Neural cell (in vitro differentiated cells): ENCODE measurements around the gene MAST4. TPM values are rescaled to one million over a fixed set of nuclear protein-coding genes. Genes with fewer than 3 reads are reported as not detected.

ENCODE experiments used
- H2AFZ ChIP-seq: fragments of 200-600, 300-800 bp; sonication (generic), shearing (Covaris generic); 2 replicates; pipeline ENCODE4 v1.6.0; 2014; ENCODE audit warnings: low read depth, mild to moderate bottlenecking, antibody characterized with exemption, low read length, moderate library complexity
- H3F3A ChIP-seq: fragments of 200-600 bp; shearing (Covaris generic); 2 replicates; pipeline ENCODE4 v1.6.1; 2016; ENCODE audit warnings: mild to moderate bottlenecking, moderate library complexity, mixed read lengths, antibody characterized with exemption, low read length; ENCODE audit not compliant: insufficient read depth, poor library complexity, severe bottlenecking
- H3K27ac ChIP-seq: fragments of 200-600, 300-800 bp; sonication (generic), shearing (Covaris generic); 2 replicates; pipeline ENCODE4 v1.5.1; 2014; ENCODE audit warnings: mild to moderate bottlenecking, low read length, moderate library complexity
- H3K27me3 ChIP-seq: fragments of 300-800, 200-600 bp; sonication (generic), shearing (Covaris generic); 2 replicates; pipeline ENCODE4 v1.6.0; 2014; ENCODE audit warnings: mild to moderate bottlenecking, low read depth, low read length, moderate library complexity; ENCODE audit not compliant: insufficient read depth
- H3K36me3 ChIP-seq: fragments of 300-800, 200-600 bp; sonication (generic), shearing (Covaris generic); 2 replicates; pipeline ENCODE4 v1.5.1; 2014; ENCODE audit warnings: mild to moderate bottlenecking, antibody characterized with exemption, low read length, moderate library complexity; ENCODE audit not compliant: insufficient read depth
- H3K4me2 ChIP-seq: fragments of 300-800, 200-600 bp; sonication (generic), shearing (Covaris generic); 2 replicates; pipeline ENCODE4 v1.6.0; 2014; ENCODE audit warnings: mild to moderate bottlenecking, low read length
- H3K4me3 ChIP-seq: fragments of 300-800, 200-600 bp; sonication (generic), shearing (Covaris generic); 2 replicates; pipeline ENCODE4 v1.5.1; 2014; ENCODE audit warnings: mild to moderate bottlenecking, low read length, moderate library complexity
- H3K79me2 ChIP-seq: fragments of 200-600 bp; shearing (Covaris generic); replicated peaks from 2 replicates; pipeline ENCODE4 v1.6.0; 2014; ENCODE audit warnings: mild to moderate bottlenecking, low read length, moderate library complexity; ENCODE audit not compliant: insufficient read depth
- H3K9ac ChIP-seq: fragments of 300-800, 200-600 bp; sonication (generic), shearing (Covaris generic); 2 replicates; pipeline ENCODE4 v1.6.1; 2016; ENCODE audit warnings: mild to moderate bottlenecking, low read length, mixed read lengths
- H3K9me2 ChIP-seq: fragments of 200-600 bp; shearing (Covaris generic); 2 replicates; pipeline ENCODE4 v1.6.1; 2016; ENCODE audit warnings: mild to moderate bottlenecking, low read length, mixed read lengths; ENCODE audit not compliant: insufficient read depth
- H3K9me3 ChIP-seq: fragments of 200-600, 300-800 bp; sonication (generic), shearing (Covaris generic); 2 replicates; pipeline ENCODE4 v1.6.1; 2016; ENCODE audit warnings: mild to moderate bottlenecking, mixed run types, low read length, moderate library complexity, mixed read lengths
- H4K20me1 ChIP-seq: fragments of 200-600 bp; shearing (Covaris generic); 2 replicates; pipeline ENCODE4 v1.6.1; 2016; ENCODE audit warnings: mild to moderate bottlenecking, mixed run types; ENCODE audit not compliant: insufficient read depth
- EP300 ChIP-seq: fragments of 450-650 bp; conservative IDR thresholded peaks from 2 replicates; pipeline ENCODE4 v1.6.1; 2014; ENCODE audit warnings: antibody characterized with exemption, mild to moderate bottlenecking, moderate library complexity; ENCODE audit not compliant: poor library complexity, severe bottlenecking
- EZH2 ChIP-seq: fragments of 200-600, 300-800 bp; shearing (Covaris generic), sonication (generic); IDR thresholded peaks from 2 replicates; pipeline ENCODE4 v1.6.1; 2014; ENCODE audit warnings: antibody characterized with exemption, low read length, borderline replicate concordance, mild to moderate bottlenecking; ENCODE audit not compliant: insufficient read depth, poor library complexity, severe bottlenecking
- MXI1 ChIP-seq: fragments of 450-650 bp; conservative IDR thresholded peaks from 2 replicates; pipeline ENCODE4 v1.6.1; 2014; ENCODE audit warnings: antibody characterized with exemption, mild to moderate bottlenecking; ENCODE audit not compliant: poor library complexity, severe bottlenecking
- POLR2AphosphoS5 ChIP-seq: IDR thresholded peaks from 2 replicates; pipeline ENCODE4 v1.6.1; 2012
- RAD21 ChIP-seq: fragments of 450-650 bp; conservative IDR thresholded peaks from 2 replicates; pipeline ENCODE4 v1.6.1; 2014; ENCODE audit warnings: antibody characterized with exemption, mild to moderate bottlenecking, moderate library complexity
- SMC3 ChIP-seq: fragments of 450-650 bp; conservative IDR thresholded peaks from 2 replicates; pipeline ENCODE4 v1.6.1; 2014; ENCODE audit warnings: antibody characterized with exemption, mild to moderate bottlenecking, moderate library complexity; ENCODE audit not compliant: poor library complexity
- TAF1 ChIP-seq: IDR thresholded peaks from 2 replicates; pipeline ENCODE4 v1.6.1; 2012; ENCODE audit warnings: low read depth
- polyA plus RNA-seq: library from polyadenylated mRNA; depleted of rRNA; stranded (reverse); fragments of >200 nt; gene quantifications from 2 replicates; pipeline ENCODE4 v1.2.3, GENCODE V29; 2014
- TF ChIP-seq, protein P1 (sequence below): IDR thresholded peaks from 2 replicates; pipeline ENCODE4 v1.6.1; 2012; ENCODE audit warnings: borderline replicate concordance
- TF ChIP-seq, protein P2 (sequence below): fragments of 450-650 bp; IDR thresholded peaks from 2 replicates; pipeline ENCODE4 v1.5.1; 2014; ENCODE audit warnings: antibody characterized with exemption, mild to moderate bottlenecking, moderate library complexity; ENCODE audit not compliant: poor library complexity, severe bottlenecking

MAST4 gene
- polyA plus RNA-seq, 1 donor from 2014 or later, result 2.3 TPM

DNA sequence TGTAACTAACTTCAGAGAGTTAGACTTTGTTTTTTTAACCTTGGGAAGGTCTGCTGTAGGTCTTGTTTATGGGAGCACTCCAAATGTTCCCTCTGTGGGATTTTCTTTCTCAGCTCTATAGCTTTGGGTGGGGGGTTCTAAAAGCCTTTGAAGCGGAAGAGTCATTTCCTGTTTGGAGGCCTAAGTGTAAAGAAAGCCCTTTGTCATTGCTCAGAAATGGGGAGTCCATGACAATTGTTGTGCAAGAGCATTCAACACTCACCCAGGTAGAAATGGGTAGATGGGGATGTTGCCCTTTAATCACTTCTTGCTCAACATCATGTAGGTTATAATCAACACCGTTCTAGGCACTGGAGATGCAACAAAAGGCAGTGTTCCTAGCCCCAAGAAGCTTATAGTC, 30.3 kb upstream of the MAST4 start:
- Histone ChIP-seq H3K9ac (no peak overlapping the region), H3K9me2 (no peaks in the 10 kb centered on the region), H3K4me3 (no peak overlapping the region), H2AFZ (no peak overlapping the region), H3K79me2 (no peaks in the 10 kb centered on the region), H3K36me3 (no peaks in the 10 kb centered on the region), H3K27ac (no peak overlapping the region), H3K27me3 (no peaks in the 10 kb centered on the region), H3K4me2 (no peak overlapping the region), H4K20me1 (no peaks in the 10 kb centered on the region), H3F3A (no peaks in the 10 kb centered on the region), H3K9me3 (peaks cover 6% of the 10 kb centered on the region)
- TF ChIP-seq EP300, result no peak
- no peak for TF ChIP-seq SMC3
- no peak for TF ChIP-seq MXI1
- no peak for TF ChIP-seq EZH2
- TF ChIP-seq, protein P1, sequence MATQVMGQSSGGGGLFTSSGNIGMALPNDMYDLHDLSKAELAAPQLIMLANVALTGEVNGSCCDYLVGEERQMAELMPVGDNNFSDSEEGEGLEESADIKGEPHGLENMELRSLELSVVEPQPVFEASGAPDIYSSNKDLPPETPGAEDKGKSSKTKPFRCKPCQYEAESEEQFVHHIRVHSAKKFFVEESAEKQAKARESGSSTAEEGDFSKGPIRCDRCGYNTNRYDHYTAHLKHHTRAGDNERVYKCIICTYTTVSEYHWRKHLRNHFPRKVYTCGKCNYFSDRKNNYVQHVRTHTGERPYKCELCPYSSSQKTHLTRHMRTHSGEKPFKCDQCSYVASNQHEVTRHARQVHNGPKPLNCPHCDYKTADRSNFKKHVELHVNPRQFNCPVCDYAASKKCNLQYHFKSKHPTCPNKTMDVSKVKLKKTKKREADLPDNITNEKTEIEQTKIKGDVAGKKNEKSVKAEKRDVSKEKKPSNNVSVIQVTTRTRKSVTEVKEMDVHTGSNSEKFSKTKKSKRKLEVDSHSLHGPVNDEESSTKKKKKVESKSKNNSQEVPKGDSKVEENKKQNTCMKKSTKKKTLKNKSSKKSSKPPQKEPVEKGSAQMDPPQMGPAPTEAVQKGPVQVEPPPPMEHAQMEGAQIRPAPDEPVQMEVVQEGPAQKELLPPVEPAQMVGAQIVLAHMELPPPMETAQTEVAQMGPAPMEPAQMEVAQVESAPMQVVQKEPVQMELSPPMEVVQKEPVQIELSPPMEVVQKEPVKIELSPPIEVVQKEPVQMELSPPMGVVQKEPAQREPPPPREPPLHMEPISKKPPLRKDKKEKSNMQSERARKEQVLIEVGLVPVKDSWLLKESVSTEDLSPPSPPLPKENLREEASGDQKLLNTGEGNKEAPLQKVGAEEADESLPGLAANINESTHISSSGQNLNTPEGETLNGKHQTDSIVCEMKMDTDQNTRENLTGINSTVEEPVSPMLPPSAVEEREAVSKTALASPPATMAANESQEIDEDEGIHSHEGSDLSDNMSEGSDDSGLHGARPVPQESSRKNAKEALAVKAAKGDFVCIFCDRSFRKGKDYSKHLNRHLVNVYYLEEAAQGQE, result no peak

DNA sequence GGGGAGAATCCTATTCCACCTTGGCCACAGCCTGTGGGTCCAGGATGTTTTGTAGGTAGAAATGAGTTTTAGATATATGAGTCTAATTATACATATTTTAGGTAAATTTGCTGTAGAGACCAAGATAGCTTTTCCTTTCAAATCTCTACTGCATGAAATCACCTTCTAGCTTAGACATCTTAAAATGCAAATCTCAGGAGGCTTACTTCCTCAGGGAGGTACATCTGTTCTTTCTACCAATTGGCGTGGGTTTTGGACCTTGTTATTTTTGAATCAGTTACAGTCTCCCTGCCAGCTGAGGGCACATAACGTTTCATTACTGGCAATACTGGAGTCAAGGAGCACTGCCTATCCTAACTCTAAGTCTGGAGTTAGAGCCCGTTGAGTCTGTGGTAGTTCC, 28.7 kb upstream of the MAST4 start:
- H2AFZ ChIP-seq, result no peak overlapping the region

More for the DNA sequence above, 28.7 kb upstream of the MAST4 start:
- Histone ChIP-seq H3K9ac (no peak overlapping the region), H3K9me2 (no peaks in the 10 kb centered on the region), H3F3A (no peaks in the 10 kb centered on the region), H3K79me2 (no peaks in the 10 kb centered on the region), H3K4me3 (no peak overlapping the region), H4K20me1 (no peaks in the 10 kb centered on the region), H3K36me3 (no peaks in the 10 kb centered on the region), H3K27ac (no peak overlapping the region), H3K9me3 (peaks cover under 1% of the 10 kb centered on the region), H3K4me2 (no peak overlapping the region), H3K27me3 (no peaks in the 10 kb centered on the region)
- TF ChIP-seq TAF1 (no peak), EP300 (no peak), EZH2 (no peak), SMC3 (no peak), RAD21 (no peak), MXI1 (no peak), POLR2AphosphoS5 (no peak)
- TF ChIP-seq, protein P1, result no peak
- TF ChIP-seq, protein P2, sequence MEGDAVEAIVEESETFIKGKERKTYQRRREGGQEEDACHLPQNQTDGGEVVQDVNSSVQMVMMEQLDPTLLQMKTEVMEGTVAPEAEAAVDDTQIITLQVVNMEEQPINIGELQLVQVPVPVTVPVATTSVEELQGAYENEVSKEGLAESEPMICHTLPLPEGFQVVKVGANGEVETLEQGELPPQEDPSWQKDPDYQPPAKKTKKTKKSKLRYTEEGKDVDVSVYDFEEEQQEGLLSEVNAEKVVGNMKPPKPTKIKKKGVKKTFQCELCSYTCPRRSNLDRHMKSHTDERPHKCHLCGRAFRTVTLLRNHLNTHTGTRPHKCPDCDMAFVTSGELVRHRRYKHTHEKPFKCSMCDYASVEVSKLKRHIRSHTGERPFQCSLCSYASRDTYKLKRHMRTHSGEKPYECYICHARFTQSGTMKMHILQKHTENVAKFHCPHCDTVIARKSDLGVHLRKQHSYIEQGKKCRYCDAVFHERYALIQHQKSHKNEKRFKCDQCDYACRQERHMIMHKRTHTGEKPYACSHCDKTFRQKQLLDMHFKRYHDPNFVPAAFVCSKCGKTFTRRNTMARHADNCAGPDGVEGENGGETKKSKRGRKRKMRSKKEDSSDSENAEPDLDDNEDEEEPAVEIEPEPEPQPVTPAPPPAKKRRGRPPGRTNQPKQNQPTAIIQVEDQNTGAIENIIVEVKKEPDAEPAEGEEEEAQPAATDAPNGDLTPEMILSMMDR, result no peak
